HG03025 (cell line): Measurements from ENCODE around the gene CRB2.

ENCODE experiments used
- ATAC-seq: cut with Tn5 transposase; IDR thresholded peaks from one replicate; pipeline ENCODE4 v1.9.1; 2021; ENCODE audit warnings: mild to moderate bottlenecking, moderate library complexity; ENCODE audit not compliant: unreplicated experiment, low FRiP score

The CRB2 gene

DNA sequence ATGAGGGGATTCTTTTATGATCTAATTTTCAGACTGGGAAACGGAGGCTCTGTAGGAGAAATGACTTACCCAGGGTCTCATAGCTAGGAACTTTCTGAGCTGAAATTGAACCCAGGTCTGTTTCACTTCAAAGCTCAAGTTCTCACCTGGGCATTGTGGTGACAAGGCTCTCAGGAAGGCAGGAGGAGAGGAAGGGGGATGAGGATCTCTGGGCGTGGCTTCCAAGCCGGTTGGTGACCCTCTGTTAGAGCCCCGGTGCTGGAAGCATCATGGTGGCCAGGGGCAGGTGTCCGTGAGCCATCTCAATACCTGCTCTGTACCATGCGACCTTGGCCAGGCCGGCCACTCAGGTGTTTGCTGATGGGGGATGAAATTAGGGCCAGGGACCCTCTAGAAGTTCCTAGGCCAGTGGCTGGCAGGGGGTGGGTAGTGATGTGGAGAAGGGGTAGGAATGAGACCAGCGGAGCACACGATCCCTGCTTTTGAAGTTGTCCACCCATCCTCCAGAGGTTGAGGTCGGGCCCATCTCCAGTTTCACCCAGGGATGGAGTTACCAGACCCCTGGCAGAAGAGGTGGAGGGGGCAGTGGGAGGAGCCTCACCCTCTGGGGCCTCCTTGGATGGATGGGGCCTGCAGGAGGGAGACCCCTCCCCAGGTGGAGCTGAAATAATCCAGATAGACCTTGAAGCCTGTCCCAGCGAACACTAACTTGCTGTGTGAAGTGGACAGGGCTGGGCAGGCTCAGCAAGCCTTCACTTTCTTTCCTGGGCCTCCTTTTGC lies 5.9 kb downstream of the CRB2 start:
- no peak for ATAC-seq

- ATAC-seq = no peak
Observed at GRCh38 chr9:123362856-123363255, 6.9 kb downstream of the CRB2 start.

GRCh38 chr9:123364241-123364824 lies 8.3 kb downstream of the CRB2 start:
- ATAC-seq = no peak

DNA sequence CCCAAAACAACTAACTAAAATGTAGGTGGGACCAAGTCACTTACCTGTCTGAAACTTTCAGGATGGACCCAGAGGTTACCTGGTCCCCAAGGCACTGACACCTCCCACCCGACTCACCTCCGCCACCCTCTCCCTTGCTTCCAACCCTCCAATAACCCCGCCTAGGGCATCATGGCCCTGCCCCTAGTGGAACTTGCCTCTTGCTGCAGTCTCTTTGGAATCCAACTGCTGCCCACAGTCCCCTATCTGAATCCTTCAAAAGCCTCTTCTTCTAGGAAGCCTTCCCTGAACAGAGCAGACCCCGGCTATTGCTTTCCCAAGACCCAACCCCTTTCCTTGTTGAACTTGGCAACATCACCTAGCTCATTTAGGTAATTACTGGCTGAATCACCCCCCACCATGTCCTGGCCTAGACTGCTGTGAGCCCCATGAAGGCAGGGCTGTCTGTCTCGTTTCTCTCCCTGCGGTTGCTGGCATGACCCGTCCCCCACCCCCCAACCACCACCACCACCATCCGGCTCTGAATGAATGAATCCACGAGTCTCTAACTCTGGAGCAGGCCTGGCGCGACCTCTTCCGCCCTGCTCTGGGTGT lies 9.4 kb downstream of the CRB2 start:
- ATAC-seq = no peak

DNA sequence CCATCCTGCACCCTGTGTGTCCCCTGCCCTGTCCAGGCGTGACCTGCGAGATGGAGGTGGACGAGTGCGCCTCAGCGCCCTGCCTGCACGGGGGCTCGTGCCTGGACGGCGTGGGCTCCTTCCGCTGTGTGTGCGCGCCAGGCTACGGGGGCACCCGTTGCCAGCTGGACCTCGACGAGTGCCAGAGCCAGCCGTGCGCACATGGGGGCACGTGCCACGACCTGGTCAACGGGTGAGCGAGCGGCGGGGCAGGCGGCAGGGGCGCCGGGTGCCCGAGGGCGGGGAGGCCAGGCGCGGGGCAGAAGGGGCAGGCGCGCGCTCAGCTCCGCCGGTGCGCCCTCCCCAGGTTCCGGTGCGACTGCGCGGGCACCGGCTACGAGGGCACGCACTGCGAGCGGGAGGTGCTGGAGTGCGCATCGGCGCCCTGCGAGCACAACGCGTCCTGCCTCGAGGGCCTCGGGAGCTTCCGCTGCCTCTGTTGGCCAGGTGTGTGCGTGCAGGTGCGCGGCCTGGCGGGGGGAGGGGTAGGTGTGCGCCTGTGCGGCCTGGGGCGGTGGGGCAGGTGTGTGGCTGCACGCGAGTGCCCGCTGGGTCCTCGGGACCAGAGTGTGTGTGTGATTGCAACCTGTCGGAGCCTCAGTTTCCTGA lies 10.0 kb downstream of the CRB2 start:
- no peak for ATAC-seq

- no peak for ATAC-seq
Observed at GRCh38 chr9:123368023-123368422, 12.0 kb downstream of the CRB2 start.

DNA sequence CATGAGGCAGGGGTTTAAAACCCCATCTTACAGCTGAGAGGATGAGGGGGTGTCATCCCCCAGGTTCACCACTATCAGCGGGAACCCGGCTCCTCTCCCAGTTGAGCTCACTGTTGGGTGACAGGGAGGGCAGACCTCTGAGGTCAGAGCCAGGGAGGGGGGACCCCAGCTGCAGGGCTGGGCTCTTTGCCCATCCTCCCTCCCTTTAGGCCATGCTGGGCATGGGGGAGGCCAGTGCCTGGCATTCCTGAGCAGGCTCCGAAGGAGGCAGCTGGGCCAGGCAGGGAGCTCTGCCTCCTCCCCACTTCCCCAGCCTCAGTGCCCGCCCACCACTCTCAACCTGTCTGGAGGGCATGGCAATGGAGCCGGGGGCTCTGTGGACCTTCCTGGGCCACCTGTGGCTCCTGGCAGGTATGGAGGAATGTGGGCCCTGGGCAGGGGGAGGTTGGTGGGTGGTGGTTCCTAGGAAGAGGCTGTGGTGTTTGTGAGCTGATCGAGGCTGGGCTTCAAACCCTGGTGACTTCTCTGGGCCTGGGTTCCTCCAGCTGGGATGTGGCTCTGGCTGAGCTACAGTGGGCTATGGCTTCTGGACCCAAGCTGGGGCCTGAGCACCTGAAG lies 12.6 kb downstream of the CRB2 start:
- no peak for ATAC-seq

- ATAC-seq = no peak
Observed at GRCh38 chr9:123369296-123369695, 13.3 kb downstream of the CRB2 start.

GRCh38 chr9:123370108-123370507 lies 14.1 kb downstream of the CRB2 start:
- ATAC-seq = no peak

DNA sequence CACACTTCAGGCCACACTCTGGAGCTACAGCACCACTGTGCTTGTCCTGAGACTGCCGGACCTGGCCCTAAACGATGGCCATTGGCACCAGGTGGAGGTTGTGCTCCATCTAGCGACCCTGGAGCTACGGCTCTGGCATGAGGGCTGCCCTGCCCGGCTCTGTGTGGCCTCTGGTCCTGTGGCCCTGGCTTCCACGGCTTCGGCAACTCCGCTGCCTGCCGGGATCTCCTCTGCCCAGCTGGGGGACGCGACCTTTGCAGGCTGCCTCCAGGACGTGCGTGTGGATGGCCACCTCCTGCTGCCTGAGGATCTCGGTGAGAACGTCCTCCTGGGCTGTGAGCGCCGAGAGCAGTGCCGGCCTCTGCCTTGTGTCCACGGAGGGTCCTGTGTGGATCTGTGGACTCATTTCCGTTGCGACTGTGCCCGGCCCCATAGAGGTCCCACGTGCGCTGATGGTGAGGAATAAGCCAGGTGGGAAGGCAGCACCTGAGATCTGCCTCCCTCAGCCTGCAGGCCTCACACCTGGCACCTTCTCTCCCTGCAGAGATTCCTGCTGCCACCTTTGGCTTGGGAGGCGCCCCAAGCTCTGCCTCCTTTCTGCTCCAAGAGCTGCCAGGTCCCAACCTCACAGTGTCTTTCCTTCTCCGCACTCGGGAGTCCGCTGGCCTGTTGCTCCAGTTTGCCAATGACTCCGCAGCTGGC lies 14.7 kb downstream of the CRB2 start:
- ATAC-seq = no peak

DNA sequence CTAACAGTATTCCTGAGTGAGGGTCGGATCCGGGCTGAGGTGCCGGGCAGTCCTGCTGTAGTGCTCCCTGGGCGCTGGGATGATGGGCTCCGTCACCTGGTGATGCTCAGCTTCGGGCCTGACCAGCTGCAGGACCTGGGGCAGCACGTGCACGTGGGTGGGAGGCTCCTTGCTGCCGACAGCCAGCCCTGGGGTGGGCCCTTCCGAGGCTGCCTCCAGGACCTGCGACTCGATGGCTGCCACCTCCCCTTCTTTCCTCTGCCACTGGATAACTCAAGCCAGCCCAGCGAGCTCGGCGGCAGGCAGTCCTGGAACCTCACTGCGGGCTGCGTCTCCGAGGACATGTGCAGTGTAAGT lies 15.2 kb downstream of the CRB2 start:
- no peak for ATAC-seq

DNA sequence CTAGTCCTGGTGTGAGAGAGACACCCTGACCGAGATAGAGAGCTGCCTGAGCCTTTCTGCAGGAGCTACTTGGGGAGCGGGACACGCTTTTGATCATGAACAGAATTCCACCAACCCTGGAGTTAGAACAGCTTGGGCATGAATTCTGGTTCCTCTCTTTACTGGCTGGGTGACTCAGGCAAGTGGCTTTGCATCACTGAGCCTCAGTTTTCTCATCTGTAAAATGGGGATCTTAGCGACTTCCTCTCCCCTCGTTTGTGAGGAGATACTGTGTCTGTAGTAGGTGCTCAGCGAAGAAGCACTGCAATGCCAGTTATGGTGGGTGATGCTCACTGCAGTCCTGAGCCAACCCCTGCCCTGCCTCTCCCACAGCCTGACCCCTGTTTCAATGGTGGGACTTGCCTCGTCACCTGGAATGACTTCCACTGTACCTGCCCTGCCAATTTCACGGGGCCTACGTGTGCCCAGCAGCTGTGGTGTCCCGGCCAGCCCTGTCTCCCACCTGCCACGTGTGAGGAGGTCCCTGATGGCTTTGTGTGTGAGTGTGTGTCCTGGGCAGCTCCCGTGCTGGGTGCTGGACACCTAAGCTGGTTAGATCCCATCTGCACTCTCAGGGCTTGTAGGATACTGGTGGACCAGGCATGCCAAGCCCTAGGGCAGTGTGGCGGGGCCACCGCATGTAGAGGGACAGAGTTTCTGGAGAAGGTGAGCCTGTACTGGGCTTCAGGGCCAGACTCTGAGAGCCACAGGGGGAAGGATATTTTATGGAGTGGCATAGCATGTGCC lies 16.0 kb downstream of the CRB2 start:
- ATAC-seq = no peak

DNA sequence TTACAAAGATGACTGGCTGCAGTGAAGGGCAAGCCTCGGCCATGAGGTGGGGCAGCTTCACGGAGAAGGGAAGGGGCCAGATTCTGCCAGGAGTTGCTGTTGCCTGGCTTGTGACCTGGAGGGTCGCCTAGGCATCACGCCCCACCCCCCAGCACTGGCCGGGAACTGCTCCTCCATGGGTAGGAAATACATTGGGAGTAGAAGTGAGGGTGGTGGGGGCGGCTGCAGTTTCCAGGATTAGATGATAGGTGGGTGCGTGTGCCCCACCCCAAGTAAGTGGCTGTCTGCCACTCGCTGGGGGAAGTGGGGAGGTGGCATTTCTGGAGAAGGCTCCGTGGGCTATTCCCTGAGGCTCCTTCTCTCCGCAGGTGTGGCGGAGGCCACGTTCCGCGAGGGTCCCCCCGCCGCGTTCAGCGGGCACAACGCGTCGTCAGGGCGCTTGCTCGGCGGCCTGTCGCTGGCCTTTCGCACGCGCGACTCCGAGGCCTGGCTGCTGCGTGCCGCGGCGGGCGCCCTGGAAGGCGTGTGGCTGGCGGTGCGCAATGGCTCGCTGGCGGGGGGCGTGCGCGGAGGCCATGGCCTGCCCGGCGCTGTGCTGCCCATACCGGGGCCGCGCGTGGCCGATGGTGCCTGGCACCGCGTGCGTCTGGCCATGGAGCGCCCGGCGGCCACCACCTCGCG lies 16.9 kb downstream of the CRB2 start:
- ATAC-seq = no peak

DNA sequence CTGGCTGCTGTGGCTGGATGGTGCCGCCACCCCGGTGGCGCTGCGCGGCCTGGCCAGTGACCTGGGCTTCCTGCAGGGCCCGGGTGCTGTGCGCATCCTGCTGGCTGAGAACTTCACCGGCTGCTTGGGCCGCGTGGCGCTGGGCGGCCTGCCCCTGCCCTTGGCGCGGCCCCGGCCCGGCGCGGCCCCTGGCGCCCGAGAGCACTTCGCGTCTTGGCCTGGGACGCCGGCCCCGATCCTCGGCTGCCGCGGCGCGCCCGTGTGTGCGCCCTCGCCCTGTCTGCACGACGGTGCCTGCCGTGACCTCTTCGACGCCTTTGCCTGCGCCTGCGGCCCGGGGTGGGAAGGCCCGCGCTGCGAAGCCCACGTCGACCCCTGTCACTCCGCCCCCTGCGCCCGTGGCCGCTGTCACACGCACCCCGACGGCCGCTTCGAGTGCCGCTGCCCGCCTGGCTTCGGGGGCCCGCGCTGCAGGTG lies 17.5 kb downstream of the CRB2 start:
- ATAC-seq = no peak

GRCh38 chr9:123373946-123374345 lies 17.9 kb downstream of the CRB2 start:
- ATAC-seq = no peak

GRCh38 chr9:123375469-123376132 lies 19.6 kb downstream of the CRB2 start:
- no peak for ATAC-seq

DNA sequence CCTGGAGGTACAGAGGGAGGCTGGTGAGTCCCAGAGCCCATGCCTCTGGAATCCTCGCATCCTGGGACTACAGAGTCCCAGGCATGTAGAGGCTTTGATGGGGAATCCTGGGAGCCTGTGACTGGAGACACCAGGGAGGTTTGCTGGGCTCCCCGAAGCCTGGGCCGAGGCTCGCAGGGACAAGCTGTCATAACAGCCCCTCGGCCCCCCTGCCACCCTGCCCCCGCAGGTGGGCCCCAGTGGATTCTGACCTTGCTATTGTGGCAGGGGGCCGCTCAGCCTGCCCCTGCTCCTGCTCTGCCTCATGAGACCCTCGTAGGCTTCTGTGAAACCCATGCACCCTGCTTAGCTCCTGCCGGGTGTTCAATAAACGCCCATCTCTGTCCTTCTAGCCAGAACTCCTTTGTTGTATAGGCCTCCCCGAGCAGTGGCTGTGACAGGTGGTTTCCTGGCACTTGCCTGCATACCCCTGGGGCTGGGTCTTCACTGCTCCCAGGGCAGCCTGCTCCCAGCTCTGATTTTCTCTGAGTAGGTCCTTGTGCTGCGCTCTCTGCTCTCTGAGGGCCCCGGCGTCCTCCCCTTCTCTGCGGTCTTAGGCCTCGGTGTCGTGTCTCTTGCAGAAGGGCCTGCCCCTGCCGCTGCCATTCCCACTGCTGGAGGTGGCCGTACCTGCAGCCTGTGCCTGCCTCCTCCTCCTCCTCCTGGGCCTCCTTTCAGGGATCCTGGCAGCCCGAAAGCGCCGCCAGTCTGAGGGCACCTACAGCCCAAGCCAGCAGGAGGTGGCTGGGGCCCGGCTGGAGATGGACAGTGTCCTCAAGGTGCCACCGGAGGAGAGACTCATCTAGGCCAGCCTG lies 20.4 kb downstream of the CRB2 start:
- ATAC-seq = no peak
